Psoas muscle (tissue), 8 donors: ENCODE data around the gene EXOSC1. TPM values are rescaled to one million over a fixed set of nuclear protein-coding genes. Genes with fewer than 3 reads are reported as not detected.

Experiments
- ATAC-seq, 4 donors: fragments of 200-7000 bp; cut with Tn5 transposase; one replicate each; pipeline ENCODE4 v1.9.1; 2020; ENCODE audit warnings: moderate library complexity in 3 of 4, mild to moderate bottlenecking in 2 of 4
- DNase-seq, 2 donors: peaks; one replicate each; pipeline ENCODE4 v3.0.0-alpha.2; 2020
- H3K27ac ChIP-seq: fragments of 200-600 bp; one replicate; pipeline ENCODE4 v1.8.0; 2022
- H3K27me3 ChIP-seq, 3 donors: fragments of 200-600 bp in 1 of 3; one replicate each; pipeline versions ENCODE4 v1.6.1 to v1.8.0; 2013 to 2022; ENCODE audit warnings: low read length in 2 of 3, mild to moderate bottlenecking in 2 of 3, moderate library complexity in 1 of 3; ENCODE audit not compliant: insufficient read depth in 3 of 3
- H3K36me3 ChIP-seq, 2 donors: fragments of 200-600 bp in 1 of 2; one replicate each; pipeline versions ENCODE4 v1.6.1 to v1.8.0; 2013 to 2022; ENCODE audit warnings: low read depth in 1 of 2, mild to moderate bottlenecking in 1 of 2, moderate library complexity in 1 of 2; ENCODE audit not compliant: insufficient read depth in 1 of 2
- H3K4me1 ChIP-seq: fragments of 200-600 bp; one replicate; pipeline ENCODE4 v1.8.0; 2022
- H3K4me3 ChIP-seq: fragments of 200-600 bp; one replicate; pipeline ENCODE4 v1.8.0; 2022; ENCODE audit warnings: mild to moderate bottlenecking
- H3K9me3 ChIP-seq: fragments of 200-600 bp; one replicate; pipeline ENCODE4 v1.8.0; 2022
- CTCF ChIP-seq: fragments of 200-600 bp; IDR thresholded peaks from one replicate; pipeline ENCODE4 v1.8.0; 2022; ENCODE audit warnings: antibody characterized with exemption
- WGBS, 3 donors: extraction: QIAGEN DNeasy Blood & Tissue Kit; methylation state at CpG; one replicate each; pipeline versions ENCODE4 v1.1.6 to v1.1.7; 2013; 5-methylcytosine and 5-hydroxymethylcytosine counted together
- intact Hi-C, 2 donors: fragments of 100-400 bp; cut with DNase I; formaldehyde crosslinking; loops; one replicate each; pipeline versions ENCODE4 v1.11.0 to v1.14.2; 2022
- polyA plus RNA-seq, 3 donors: library from polyadenylated mRNA; stranded (reverse); fragments of 200-250 nt; gene quantifications; one replicate each; pipeline ENCODE4 v1.2.3, GENCODE V29; 2013
- total RNA-seq, 4 donors: library from RNA; stranded (reverse); fragmentation: NEBNext Ultra II Directional in 2 of 4; extraction: Animal tissue kit (Norgen Biotek cat#: 25700) in 2 of 4; gene quantifications; one replicate each; pipeline versions ENCODE4 v1.2.1 to v1.2.4, GENCODE V29; 2021 to 2023
- donor health status: healthy with polysubstance abuse.
- donor health status: DM: no; HTN: no; CAD: no; lungs with moderate emphysema.
- donor health status: Bipolar disorder and iron deficiency.
- donor health status: healthy.
- donor health status: DM: yes; HTN: yes; CAD: no.
- donor health status: DM: no; HTN: no; CAD: no.
- donor health status: DM: no; HTN: no; CAD: no.
- donor health status: DM: yes; HTN: yes; CAD: no.

EXOSC1 gene
- total and polyA plus RNA-seq, 7 donors, result 14.0 to 36.5 (median 20.4) TPM

- peaks cover 9 to 86% of the 10 kb centered on the region in 2 donors for H3K36me3 ChIP-seq
- intact Hi-C loops, result no loop called here
- H3K27me3 ChIP-seq, result no peaks in the 10 kb centered on the region
- TF ChIP-seq CTCF, result no peak
- no peak for ATAC-seq
- DNase-seq, result no peak
- no peaks in the 10 kb centered on the region for H3K4me1 ChIP-seq
- H3K9me3 ChIP-seq, result no peaks in the 10 kb centered on the region
- 86 to 96% (median 87%) methylated on average over 6 of the region's 6 CpGs for WGBS, 3 donors
- H3K4me3 ChIP-seq, result no peak overlapping the region
- no peak overlapping the region for H3K27ac ChIP-seq
Observed at GRCh38 chr10:97435211-97435610, 10.6 kb downstream of the EXOSC1 start.

GRCh38 chr10:97434557-97434956 is 11.2 kb downstream of the EXOSC1 start:
- Histone ChIP-seq H3K27me3 (no peaks in the 10 kb centered on the region), H3K4me3 (no peak overlapping the region), H3K27ac (no peak overlapping the region), H3K9me3 (no peaks in the 10 kb centered on the region), H3K36me3 (peaks cover 9 to 86% of the 10 kb centered on the region in 2 donors), H3K4me1 (no peaks in the 10 kb centered on the region)
- WGBS, 3 donors, result 77 to 90% (median 86%) methylated on average over 1 of the region's 1 CpG
- DNase-seq, result no peak
- no peak for TF ChIP-seq CTCF
- ATAC-seq, result no peak
- intact Hi-C loops, result no loop called here

- no peak overlapping the region for H3K27ac ChIP-seq
- intact Hi-C loops, result no loop called here
- H3K36me3 ChIP-seq, result peaks cover 9 to 85% of the 10 kb centered on the region in 2 donors
- H3K4me1 ChIP-seq, result no peaks in the 10 kb centered on the region
- no peaks in the 10 kb centered on the region for H3K27me3 ChIP-seq
- no peak for DNase-seq
- TF ChIP-seq CTCF, result no peak
- H3K4me3 ChIP-seq, result no peak overlapping the region
- no peak for ATAC-seq
- no peaks in the 10 kb centered on the region for H3K9me3 ChIP-seq
Observed at GRCh38 chr10:97434055-97434454, 11.8 kb downstream of the EXOSC1 start.

GRCh38 chr10:97428572-97428981 is 17.2 kb downstream of the EXOSC1 start:
- H3K4me1 ChIP-seq, result peaks cover 22% of the 10 kb centered on the region
- WGBS, 3 donors, result 60 to 74% (median 73%) methylated on average over 4 of the region's 4 CpGs

More at GRCh38 chr10:97428572-97428981, 17.2 kb downstream of the EXOSC1 start:
- ATAC-seq, result no peak
- Histone ChIP-seq H3K4me3 (peak overlapping the region; percentile 94), H3K9me3 (no peaks in the 10 kb centered on the region), H3K27ac (peak overlapping the region; percentile 91), H3K36me3 (peaks cover 6 to 42% of the 10 kb centered on the region in 2 donors), H3K27me3 (no peaks in the 10 kb centered on the region)
- intact Hi-C loops, result no loop called here
- no peak for TF ChIP-seq CTCF
- DNase-seq, result no peak
